H1 (cell line): ENCODE measurements around the gene DAPK1.

Experiments
- CEBPB ChIP-seq: IDR thresholded peaks from 2 replicates; pipeline ENCODE4 v1.6.1; 2012; ENCODE audit warnings: low read depth, low read length
- EGR1 ChIP-seq: IDR thresholded peaks from 2 replicates; pipeline ENCODE4 v1.6.1; 2011; ENCODE audit warnings: low read depth, low read length, borderline replicate concordance
- EZH2 ChIP-seq: fragments of 200-600 bp; sonication (generic); IDR thresholded peaks from 2 replicates; pipeline ENCODE4 v1.7.1; 2012; ENCODE audit warnings: low read depth, mild to moderate bottlenecking, moderate library complexity, low read length, inconsistent platforms; ENCODE audit not compliant: severe bottlenecking
- YY1 ChIP-seq: IDR thresholded peaks from 2 replicates; pipeline ENCODE4 v1.6.1; 2011; ENCODE audit warnings: low read depth, mild to moderate bottlenecking, low read length

DNA sequence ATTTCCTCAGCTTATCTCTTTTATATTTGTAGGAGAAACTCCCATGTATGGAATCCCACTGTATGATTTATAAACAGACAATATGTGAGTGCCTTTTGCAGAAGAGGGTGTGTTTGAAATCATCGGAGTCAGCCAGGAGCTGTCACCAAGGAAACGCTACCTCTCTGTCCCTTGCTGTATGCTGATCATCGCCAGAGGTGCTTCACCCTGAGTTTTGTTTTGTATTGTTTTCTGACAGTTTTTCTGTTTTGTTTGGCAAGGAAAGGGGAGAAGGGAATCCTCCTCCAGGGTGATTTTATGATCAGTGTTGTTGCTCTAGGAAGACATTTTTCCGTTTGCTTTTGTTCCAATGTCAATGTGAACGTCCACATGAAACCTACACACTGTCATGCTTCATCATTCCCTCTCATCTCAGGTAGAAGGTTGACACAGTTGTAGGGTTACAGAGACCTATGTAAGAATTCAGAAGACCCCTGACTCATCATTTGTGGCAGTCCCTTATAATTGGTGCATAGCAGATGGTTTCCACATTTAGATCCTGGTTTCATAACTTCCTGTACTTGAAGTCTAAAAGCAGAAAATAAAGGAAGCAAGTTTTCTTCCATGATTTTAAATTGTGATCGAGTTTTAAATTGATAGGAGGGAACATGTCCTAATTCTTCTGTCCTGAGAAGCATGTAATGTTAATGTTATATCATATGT lies 210.3 kb downstream of the DAPK1 start:
- TF ChIP-seq EZH2: no peak
- no peak for TF ChIP-seq CEBPB
- no peak for TF ChIP-seq EGR1
- TF ChIP-seq YY1: no peak
